Central memory CD4-positive, alpha-beta T cell (primary cell): ENCODE data around the gene NWD2.

ENCODE experiments used
- DNase-seq: peaks from one replicate; pipeline ENCODE4 v3.0.0; 2022

Gene NWD2

DNA sequence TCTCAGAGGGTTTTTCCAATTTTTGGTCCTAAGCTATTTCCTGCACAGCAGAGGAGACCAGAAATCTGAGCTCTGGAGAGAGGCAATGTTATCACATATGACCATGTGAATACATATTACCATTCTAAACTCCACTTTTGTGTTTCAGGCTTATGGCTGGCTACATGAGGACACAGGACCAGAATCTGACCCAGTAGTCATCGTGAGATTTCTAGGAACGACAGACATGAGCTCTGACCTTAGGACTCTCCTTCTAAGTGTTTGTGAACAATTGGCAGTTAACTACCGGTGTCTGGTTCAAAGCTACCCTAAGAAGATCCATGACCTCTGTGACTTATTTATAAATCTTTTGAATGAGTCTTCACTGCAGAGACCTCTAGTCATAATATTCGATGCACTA lies 198.6 kb downstream of the NWD2 start:
- DNase-seq = no peak

DNA sequence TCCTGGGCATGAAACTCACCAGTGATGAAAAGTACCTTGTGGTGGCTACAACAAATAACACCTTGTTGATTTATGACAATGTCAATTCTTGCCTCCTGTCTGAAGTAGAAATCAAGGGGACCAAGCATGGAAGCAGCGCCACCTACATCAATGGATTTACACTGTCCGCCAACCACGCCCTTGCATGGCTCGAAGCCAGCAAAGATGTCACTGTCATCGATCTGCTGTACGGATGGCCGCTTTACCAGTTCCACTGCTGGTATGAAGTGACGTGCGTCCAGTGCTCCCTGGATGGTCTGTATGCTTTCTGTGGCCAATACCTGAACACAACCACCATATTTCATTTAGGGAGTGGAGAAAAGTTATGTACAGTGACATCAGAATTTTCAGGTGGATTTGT lies 200.5 kb downstream of the NWD2 start:
- no peak for DNase-seq

DNA sequence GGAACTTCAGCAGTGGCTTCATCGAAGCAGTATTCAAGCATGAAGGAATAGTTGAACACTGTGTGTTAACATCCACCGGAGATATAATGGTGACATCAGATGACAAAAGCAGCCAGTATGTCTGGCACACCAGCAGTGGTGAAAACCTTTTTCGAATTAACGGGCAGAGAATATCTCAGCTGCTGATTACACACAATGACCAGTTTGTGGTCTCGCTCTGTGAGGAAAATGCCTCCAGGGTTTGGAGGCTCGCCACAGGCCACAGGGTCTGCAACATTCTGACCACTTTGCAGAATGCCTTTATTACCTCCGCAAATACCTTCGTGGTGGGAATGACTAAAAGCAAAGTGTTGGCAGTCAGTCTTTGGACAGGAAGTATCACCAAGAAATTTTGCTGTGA lies 201.5 kb downstream of the NWD2 start:
- DNase-seq = no peak

DNA sequence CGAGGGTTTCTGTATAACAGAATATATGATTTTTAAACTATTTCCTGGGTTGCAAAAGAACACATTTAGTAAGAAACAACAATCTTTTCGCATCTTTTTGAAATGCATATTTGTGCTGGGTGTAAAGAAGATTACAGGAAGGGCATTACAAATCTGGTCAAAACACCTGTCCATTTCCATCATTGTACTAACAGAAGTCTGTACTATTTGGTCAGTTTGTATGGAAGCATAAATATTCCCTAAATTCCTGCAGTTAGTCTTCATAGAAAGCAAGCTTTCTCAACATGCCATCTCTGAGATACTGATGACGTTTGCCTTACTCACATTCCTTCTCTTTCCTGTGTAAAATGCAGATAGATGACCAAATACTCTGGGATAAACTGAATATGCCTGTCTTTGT lies 203.3 kb downstream of the NWD2 start:
- no peak for DNase-seq

DNA sequence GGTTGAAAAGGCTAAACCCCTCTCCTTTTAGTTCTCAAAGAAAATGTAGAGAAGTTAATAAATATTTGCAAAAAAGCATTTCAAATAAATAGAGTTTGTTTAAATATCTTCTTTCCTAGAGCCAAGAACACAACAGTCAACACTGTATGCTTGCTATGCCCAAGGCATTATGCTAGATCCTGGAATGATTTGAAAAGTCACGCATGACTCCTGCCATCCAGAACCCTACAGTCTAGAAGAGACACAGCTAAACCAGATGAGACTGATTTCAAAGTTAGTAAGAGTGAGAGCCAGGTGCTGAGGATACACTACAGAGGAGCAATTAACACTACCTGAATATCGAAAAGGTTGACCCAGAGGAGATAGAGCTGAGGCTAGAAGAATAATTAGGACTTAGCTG lies 205.8 kb downstream of the NWD2 start:
- DNase-seq = no peak

DNA sequence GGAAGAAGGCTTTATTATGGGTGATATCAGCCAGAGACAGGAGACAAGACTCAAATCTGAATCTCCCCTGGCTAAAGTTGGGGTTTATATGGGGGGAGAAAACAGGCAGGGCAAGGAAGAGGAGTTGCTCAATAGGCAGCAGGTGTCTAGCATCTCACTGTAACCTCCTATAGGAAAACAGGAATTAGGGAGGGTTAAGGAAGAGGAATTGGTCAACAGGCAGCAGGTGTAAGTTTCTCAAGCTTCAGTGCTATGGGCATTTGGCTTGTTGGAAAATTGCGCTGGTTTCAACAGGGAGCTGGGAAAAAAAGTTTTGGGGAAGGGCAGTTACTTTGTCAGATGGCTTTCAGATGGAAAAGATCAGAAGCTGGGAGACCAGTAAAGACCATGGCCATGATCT lies 206.4 kb downstream of the NWD2 start:
- DNase-seq = no peak

DNA sequence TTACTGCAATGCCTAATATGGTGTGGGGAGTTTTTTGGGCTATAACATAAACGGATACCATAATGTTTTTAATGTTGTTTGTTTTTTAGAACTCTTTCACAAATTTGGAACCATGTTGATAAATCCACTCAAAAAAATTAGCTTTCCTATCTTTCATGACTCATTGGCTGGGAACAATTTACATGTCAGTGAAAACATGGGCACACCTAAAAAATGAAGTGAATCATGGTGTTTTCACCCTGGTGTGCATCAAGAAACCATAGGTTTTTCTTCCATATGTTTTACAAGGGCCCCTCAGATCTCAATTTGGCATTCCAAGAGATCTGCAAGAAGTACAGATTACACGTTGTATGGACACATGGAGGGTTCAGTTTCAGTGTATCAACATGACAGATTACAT lies 207.1 kb downstream of the NWD2 start:
- DNase-seq = no peak

DNA sequence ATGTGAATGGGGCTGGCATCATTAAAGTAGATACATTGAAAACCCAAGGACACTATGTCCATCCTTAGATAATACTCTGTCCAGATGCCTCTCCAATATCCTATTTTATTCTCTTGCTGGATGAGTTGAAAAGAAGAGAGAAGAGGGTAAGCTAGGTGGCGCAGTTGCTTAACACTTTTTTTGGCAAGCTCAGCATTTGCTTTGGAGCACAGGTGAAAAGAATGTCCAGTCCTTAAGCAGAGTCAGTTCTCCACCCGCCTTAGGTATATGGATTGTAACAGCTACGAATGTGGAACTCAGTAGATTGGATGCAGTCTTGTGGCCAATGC lies 208.4 kb downstream of the NWD2 start:
- DNase-seq = peak; percentile 30

DNA sequence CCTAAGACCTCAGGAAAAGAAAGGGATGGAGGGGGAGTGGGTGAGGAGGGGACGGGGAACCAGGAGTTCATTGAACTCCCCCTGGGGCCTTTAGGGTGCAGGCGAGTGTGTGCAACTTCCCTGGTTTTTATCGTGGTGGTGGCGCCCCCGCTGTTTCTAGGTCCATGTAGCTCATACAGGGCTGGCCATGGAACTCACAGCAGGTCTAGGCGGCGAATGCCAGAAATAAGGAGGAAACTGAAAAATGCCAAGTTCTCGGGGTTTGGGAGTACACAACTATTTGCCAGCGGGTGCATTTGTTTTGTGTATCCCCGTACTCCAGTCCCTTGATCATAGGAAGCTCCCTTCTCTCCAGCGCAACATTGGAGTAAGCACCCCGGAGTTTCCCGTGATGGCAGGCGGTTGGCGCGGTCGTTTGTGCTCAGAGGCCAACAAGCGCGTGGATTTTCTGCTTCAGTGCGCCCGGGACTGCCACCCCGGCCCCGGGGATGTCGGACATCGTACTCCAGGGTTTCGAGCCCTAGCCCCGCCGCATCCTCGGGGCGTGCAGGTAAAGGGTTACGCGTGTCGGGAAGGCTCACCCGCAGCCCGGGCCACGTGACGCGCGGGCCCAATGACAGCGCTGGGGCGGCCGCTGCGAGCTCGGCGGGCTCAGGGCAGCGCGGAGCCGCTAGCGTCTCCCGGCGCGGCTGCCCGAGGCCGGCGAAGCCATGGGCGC lies 208.9 kb downstream of the NWD2 start:
- peak; percentile 43 for DNase-seq

DNA sequence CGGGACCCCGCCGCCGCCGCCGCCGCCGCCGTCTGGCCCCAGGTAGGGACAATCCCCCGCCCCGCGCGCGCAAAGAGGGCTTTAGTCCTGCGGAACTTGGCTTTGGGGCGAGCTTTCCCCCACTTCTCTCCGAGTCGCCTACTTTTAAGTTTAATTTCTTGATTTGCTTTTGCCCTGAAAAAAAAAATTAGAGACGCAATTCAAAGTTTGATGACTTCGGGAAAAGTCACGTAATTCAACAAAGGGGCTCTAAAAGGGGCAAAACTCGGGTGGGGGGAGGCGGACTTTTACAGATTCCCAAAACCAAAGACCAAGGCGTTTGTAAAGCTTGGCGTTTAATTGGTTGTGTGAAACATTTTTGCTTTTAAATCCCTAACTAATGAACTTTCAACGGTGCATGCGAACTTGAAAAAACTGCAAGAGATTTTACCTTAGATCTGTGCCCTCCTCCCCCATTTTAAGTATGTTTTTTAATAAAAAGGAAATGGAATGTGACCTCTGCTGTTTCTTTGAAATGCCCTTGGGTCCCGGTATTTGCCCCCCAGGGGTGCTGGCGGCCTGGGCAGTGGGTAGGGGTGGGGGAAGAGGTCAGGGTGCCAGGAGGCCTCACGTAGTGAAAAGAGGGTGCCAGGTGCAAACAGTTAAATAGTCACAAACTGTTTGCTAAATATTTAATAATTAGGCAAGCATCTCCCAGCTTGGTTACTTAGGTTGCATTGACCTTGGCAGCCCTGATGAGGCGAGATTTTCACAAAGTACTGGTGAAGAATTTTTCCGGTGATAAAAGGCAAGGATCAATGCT lies 209.7 kb downstream of the NWD2 start:
- DNase-seq = no peak

DNA sequence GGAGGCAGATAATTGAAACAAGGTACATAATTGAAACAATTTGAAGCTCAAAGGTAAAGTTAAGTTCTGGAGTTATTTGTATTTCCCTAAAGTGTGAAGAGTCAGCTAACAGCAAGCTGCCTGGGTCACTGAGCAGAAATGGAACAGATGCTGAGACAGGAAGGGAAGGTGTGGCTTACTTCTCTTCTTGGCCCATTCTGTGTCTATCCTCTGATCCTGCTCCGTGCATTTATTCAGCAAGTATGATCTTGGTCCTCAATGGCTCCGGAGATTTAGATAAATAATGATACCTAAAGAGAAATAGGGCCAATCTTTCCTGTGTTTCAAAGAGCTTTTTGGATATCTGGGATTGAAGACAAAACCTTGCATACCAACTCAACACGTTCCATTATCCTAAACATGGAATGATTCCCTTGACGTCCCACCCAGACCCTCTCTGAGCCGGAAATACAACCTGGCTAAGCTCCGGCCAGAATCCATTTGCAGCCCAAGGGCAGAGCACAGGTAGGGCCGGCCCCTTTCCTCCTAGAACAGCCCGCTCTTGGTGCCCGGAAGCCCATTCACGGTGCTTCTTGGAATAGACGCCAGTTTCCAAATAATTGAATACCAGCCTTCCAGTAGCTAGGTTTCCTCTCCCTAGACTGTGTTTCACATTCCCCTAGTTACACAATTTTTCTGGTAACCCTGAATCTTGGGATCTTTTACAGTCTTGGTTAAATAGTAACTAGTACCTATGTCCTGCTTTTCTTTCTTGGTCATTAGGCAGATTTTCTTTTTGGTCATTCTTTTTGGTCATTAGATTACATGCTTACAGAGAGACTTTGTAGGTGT lies 211.0 kb downstream of the NWD2 start:
- DNase-seq = no peak

DNA sequence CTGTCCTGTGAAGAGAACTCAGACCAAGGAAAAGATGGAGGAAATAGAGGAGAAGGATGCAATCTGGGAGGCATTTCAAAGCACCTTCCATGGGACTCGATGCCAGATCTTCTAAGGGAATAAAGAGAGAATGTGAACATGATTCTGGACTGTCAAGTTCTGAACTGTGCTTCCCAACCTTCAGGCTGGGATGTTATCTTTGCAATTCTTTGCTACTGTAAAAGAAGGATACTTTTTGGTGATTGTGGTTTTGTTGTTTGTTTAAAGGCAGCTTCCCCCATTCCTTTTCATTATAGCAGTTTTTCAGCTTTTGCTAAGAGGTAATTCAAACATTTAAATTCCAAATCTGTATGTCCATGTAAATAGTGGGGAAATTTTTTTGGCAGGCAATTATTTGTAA lies 217.3 kb downstream of the NWD2 start:
- DNase-seq = no peak

DNA sequence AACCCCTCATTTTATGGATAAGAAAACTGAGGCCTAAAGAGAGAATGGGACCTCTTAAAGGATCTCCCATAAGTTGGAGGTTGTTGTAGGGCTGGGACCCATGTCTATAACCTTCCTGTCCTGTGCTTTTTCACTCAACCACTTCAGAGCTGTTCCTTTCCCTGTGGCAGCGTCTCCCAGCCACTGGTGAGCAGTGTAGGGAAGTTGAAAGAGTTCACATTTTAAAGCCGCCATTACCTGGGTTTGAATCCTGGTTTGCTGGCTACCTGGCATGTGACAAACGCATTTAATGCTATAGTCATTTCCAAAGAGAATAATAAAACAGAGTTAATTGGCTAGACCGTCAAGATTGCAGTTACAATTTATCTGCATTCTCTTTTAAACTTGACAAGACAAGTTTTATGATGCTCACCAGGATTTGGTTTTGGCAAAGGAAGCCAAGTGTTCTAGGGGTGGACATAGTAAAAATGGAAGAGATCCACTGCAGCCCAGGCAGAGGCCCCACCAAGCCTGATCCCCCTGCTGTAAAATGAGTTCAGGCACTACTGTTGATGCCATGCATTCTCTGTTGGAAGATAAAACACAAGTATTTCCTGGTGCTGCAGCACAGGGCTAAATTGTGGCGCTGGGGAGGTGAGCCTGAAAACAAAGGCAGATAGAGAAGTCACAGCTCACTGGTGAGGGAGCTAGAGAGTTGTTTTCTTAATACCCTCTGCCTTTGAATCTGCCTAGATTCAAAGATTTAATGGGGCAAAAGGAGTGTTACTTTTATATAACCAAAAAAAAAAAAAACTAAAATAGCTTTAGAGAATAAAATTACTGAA lies 218.7 kb downstream of the NWD2 start:
- no peak for DNase-seq

DNA sequence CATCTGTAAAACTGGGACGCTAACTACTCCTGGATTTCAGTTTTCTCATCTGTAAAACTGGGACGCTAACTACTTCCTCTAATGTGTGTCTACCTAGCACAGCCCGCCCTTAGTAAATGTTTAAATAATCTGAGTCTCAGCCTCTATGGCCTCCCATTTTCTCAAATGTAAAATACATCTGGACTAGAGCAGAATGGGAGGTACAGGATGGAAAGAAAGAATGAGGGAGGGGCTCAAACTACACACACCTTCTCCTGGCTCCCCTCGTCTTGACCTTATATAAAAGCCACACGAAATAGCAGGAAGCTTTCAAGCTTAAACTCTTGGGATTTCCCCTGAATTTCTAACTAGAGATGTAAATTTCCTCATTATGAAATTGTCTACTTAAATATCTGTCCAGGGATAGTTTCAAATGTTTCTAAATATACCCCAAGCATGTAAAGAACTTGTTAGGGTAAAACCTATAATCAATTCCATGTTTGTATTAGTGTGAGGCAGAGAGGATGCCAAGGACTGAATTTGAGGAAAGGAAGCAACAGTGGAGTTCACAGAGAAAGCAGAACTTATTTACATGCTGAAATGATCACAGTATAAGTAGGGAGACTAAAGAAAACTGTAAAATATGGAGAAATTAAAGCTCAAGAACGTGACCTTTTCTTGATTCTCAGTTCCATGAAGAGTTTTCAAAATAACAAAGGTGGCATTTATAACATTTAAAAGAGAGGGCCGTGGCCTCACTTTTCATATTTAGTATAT lies 220.0 kb downstream of the NWD2 start:
- no peak for DNase-seq

DNA sequence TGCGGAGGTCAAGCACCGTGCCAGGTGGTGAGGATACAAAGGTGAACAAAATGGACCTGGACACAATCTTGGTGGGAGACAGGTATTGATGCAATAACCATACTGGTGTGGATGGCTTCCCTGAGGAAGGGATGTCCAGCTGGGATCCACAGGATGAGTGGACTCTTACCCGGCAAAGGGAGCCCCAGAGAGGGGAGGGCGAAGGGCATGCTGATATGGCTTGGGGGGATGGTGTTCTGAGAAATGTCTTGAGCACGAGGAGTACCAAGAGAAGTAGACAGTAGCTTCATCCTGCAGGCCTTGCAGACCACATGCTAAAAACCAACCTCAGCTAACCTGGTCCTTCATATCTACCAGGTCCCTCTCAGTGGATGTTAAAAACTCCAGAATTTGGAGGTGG lies 220.8 kb downstream of the NWD2 start:
- no peak for DNase-seq

DNA sequence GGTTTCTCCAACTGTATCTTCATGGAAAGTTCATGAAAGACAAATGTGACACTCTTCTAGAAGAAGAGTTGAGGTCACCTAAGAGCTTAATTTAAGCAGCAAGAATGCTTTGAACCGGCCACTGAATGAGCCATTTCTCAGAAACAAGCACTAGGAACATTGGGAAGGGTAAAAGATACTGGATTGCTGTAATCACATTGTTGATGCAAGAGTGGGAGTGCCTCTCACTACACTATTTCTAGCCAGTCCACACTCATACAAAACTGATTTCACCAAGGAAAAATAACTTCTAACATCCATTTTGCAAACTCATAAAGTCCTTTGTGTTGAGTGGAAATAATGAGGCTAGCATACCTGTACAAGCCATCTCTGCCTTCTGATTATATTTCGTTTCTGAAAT lies 221.3 kb downstream of the NWD2 start:
- no peak for DNase-seq

DNA sequence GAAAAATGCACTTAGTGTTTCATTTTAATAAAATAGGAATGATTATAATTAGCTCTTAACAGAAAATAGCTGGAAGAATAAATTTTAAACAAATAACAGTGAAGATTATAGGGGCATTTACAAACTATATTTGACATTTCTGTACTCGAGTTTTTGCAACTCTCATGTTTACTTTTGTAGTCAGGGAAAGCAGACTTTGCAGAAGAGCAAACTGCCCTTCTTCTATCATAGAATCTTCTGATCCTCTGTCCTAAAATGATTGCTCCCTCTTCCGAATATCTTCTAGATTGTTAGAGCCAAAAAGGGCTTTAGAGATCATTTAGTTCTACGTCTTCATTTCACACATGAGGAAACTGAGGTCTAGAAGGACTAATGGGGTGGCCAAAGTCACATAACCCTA lies 222.7 kb downstream of the NWD2 start:
- no peak for DNase-seq

DNA sequence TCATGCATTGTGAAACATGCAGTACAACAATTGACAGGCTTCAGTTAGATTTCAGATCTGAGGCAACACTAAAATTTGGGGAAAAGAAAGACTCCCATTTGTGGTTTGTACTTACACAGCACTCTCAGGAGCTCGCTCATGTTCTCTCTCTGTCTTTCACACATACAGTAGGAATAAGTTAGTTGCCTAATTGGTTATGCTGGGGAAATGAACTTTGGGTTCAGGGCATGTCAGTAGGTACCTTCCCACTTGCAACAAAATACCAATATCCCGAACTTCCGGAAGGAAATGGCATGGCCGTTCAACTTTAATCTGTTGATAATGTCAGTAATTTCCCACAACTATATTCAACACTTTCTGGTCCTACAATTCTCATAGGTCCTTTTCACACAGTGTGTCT lies 223.3 kb downstream of the NWD2 start:
- DNase-seq = no peak

DNA sequence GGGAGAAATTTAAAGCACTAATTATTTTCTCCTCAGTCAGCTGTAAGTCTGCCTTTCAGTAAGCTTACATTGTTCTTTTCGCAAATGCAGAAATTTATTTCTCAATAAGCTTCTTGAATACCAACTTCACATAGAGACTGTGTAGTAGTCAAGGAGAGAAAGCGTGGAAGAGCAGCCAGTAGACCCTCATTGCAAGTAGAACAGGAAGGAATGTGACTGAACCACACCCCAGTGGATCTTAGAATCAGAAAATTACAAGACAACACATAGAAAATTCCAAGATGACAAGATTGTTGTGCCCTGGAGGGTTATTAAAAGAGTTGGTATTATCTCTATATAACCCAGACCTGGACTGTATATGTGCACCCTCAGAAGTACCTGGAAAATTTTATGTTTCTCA lies 224.7 kb downstream of the NWD2 start:
- DNase-seq = no peak

DNA sequence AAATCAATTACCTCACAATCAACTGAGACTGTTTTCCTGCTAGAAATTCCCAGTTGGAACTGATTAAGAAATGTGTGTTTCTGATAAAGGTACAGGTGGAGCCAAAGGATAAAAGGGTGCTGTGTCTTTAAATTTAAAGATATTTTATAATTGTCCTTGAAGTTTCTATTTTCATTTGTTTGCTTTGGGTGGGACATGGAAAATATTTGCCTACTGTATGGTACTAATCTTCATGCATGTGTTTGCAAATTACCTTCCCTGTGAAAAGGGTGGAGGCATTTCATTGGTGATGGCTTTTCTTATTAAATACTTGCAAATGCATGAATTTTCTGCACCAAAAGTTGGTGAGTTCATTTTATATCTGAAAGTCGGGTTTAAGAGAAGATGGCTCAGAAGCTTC lies 225.7 kb downstream of the NWD2 start:
- no peak for DNase-seq

DNA sequence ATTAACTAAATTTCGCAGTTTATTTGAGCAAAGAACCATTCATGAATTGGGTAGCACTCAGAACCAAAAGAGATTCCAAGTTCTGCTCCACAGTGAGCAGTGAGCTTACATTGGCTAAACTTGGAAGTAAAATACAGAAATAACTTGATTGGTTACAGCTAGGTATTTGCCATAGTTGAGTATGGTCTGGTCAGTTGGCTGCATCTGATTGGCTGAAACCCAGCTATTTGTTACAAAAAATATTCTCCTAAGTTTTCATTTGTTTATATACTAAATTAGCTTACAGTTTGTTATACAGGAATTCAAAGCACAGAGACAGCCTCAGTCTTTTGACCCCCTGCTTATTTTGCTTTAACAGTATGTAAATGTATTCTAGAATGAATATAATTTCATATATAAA lies 226.6 kb downstream of the NWD2 start:
- DNase-seq = no peak

DNA sequence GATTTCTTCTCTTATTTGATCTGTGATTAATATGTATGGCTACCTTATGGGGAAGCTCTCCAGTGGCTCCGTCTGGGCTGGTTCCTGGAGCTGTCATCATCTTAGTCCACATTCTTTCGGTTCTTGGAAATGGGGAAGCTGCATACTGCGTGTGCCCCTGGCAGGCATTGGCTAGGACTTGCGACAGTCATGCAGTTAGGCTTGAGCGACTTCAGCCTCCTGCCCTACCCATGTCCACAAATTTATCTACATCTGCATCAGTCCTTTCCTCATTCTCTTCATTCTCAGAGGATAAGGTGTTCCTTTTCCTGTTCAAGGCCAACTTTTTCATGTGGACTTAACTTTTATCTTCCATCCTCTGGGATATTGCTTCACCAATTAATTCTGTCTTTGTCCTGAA lies 227.4 kb downstream of the NWD2 start:
- DNase-seq = no peak
